ENCODE data around the gene B4GALNT2.

Gene B4GALNT2

GRCh38 chr17:49216482-49216881, 83.9 kb downstream of the B4GALNT2 start:
- no peak for DNase-seq

DNA sequence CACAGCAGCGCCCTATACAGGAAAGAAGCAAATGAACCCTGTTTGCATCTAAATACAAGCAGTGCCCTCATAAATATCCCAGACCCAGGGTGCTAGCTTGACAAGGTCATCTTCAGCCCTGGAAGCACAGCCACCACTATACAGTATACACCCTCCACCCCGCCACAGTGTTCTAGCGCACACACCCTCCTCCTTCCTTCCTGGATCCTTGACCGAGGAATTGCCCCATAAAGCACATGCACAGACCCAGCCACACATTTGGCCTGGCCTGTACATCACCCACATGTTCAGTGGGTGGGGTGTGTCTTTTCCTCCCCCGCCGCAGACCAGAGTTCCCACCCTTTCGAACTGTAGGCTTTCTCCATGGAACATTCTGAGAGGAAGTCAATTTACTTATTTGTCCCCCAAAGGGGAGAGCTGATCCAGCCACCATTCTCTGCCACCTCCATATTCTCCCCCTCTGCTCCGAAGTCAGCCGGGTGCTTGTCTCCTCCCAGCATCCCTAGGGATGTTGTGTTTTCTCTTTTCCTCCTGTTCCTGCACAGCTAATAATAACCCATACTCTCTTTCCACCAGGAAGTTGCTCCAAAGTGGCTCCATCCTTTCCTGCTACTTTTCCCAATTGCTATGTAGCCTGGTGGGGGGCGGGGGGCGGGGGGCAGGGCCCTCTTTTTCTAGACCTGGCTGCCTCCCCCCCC, 84.5 kb downstream of the B4GALNT2 start:
- no peak for DNase-seq

GRCh38 chr17:49217651-49218413, 85.3 kb downstream of the B4GALNT2 start:
- DNase-seq, result no peak

DNA sequence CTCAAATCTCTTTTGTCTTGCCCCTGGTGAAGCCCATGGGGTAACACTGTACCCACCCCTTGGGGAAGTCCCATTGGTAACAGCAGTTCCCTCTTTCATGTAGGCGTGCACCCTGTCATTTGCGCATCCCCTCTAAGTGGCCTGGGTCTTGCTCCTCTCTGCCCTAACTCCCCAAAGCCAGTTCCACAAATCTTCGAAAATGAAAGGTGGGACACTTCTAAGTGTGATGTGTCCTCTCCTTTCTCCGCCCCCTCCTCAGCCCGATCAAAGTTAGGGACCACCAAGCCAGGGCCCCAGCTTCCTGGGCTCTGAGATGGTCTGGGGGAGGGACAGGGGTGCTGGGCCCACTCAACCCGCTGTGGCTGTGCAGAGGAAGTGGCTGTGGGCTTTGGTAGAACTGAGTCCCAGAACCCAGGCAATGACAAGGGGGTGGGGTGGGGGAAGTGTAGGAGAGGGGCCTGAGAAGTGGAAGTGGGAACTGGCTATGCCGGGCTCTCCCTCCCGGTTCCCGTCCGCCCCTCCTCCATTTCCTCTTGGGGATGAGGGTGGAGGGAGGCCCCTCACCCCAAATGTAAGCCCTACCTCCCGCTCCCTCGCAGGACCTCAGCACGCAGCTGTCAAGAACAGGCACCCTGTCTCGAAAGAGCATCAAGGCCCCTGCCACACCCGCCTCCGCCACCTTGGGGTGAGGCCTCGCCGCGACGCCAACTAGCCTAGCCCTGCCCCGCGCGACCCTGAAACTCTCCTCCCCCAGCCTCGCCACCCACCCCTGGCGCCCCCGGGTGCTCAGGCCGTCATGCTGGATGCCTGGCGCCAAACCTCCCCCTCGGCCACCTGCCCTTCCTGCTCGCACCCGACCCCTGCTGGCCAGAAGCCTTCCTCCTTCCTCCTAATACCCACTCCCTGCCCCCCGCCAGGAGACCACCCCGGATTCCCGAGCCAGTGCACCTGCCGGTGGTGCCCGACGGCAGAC, 86.7 kb downstream of the B4GALNT2 start:
- no peak for DNase-seq

DNA sequence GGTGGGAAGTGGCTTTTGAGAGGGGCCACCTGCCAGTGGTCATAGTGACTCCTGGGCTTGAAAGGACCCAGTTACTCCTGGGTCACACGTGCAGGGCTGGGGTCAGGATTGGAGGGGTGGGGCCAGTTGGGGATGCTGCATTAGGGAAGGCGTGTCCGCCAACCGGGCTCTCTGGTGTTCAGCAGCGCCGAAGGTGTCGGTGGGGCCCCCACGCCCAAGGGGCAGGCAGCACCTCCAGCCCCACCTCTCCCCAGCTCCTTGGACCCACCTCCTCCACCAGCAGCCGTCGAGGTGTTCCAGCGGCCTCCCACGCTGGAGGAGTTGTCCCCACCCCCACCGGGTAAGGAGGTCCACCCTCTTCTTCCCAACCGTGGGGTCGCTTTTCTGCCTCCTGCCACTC, 87.4 kb downstream of the B4GALNT2 start:
- no peak for DNase-seq

GRCh38 chr17:49223168-49223516, 90.6 kb downstream of the B4GALNT2 start:
- peak; percentile 36 for DNase-seq

DNA sequence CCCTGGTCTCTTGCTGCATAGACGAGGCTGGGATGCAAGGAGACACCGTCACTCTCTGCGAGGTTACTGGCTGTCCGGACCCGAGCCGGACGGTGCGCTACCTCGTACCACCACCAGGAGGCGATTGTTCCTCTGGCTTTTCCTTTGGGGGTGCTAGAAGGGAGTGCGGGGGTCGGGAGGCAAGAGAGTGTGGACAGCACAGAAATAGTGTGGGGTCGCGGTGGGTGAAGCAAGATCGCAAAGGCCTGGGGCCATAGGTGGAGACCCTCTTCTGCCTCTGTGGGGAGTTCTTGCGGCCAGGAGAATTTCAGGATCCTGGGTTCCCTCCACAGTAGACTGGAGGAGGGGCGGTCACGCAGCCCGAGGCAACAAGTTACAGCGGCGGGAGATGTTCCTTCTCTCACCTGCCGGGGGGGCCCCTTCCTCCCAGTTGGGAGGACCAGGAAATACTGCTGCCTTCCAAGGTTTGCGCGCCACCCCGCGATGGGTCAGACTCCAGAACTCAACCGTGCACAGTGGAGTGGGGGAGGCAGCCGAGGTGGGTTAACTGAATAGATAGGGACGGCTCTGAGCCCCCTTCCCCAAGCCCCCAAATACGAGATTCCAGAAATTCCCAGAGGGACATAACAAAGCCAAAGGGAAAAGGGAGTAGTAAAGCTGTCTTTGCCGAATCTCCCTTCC, 91.1 kb downstream of the B4GALNT2 start:
- DNase-seq, result peak; percentile 81

GRCh38 chr17:49224198-49224996, 91.8 kb downstream of the B4GALNT2 start:
- peak; percentile 67 for DNase-seq

- no peak for DNase-seq
Measured at GRCh38 chr17:49224997-49225337, 92.4 kb downstream of the B4GALNT2 start.

GRCh38 chr17:49225554-49226236, 93.1 kb downstream of the B4GALNT2 start:
- no peak for DNase-seq
